Endothelial cell of umbilical vein (primary cell): ENCODE measurements around the gene A1BG. TPM values are rescaled to one million over a fixed set of nuclear protein-coding genes. Genes with fewer than 3 reads are reported as not detected.

Experiments
- BruUV-seq: library from RNA; stranded (reverse); fragments of 400-500 nt; replicated peaks from 2 replicates; lab custom pipeline; 2021; lab: Mats Ljungman, UMichigan
- CTCF ChIA-PET: fragments of 300-600, 350-600 bp; sonication (Branson Sonifier 250); formaldehyde crosslinking; loops from one replicate; lab custom pipeline; 2021; ENCODE audit warnings: antibody characterized with exemption, inconsistent platforms; lab: Charles Lee
- POLR2A ChIA-PET: fragments of 300-600, 350-600 bp; sonication (Branson Sonifier 250); formaldehyde crosslinking; loops from one replicate; lab custom pipeline; 2021; ENCODE audit warnings: antibody characterized with exemption, inconsistent platforms; lab: Charles Lee
- DNase-seq: peaks from one replicate; pipeline ENCODE4 v3.0.0-alpha.2; 2011; ENCODE audit warnings: low read depth, low spot score
- FAIRE-seq: peaks from 2 replicates; lab custom pipeline; 2011; peaks lifted over from hg19 to GRCh38; lab: Jason Lieb, UNC
- H2AFZ ChIP-seq: 2 replicates; pipeline ENCODE4 v1.6.0; 2012; ENCODE audit warnings: low read depth, low read length, control low read depth, inconsistent platforms
- H3K27ac ChIP-seq: 2 replicates; pipeline ENCODE4 v1.5.1; 2011; ENCODE audit warnings: low read depth, mild to moderate bottlenecking, control low read depth, low read length, moderate library complexity; ENCODE audit not compliant: insufficient read depth
- H3K27me3 ChIP-seq, 2 experiments: 2 replicates each; pipeline versions ENCODE4 v1.6.0 to v1.6.1; 2011; ENCODE audit warnings: low read length in 2 of 2, mixed read lengths in 1 of 2; ENCODE audit not compliant: control insufficient read depth in 2 of 2, insufficient read depth in 2 of 2
- H3K36me3 ChIP-seq, 2 experiments: 2 replicates in 1 of 2; 3 replicates in 1 of 2; pipeline ENCODE4 v1.5.1; 2011; ENCODE audit warnings: low read length in 2 of 2, mild to moderate bottlenecking in 1 of 2, moderate library complexity in 1 of 2; ENCODE audit not compliant: control insufficient read depth in 2 of 2, insufficient read depth in 2 of 2; ENCODE audit errors: extremely low read depth in 1 of 2
- H3K4me1 ChIP-seq: 3 replicates; pipeline ENCODE4 v1.5.1; 2011; ENCODE audit warnings: mild to moderate bottlenecking, low read length; ENCODE audit not compliant: control insufficient read depth, insufficient read depth; ENCODE audit errors: extremely low read depth
- H3K4me2 ChIP-seq: 2 replicates; pipeline ENCODE4 v1.6.1; 2011; ENCODE audit warnings: low read length, control low read depth, mixed read lengths; ENCODE audit not compliant: insufficient read depth
- H3K4me3 ChIP-seq, 3 experiments: fragments of 200-600 bp in 1 of 3; sonication (generic), shearing (Covaris generic) in 1 of 3; replicated peaks in 1 of 3; 2 replicates each; pipeline ENCODE4 v1.5.1; 2011 to 2016; ENCODE audit warnings: control low read depth in 3 of 3, low read length in 3 of 3, mild to moderate bottlenecking in 2 of 3, inconsistent platforms in 1 of 3, low read depth in 1 of 3, moderate library complexity in 1 of 3; ENCODE audit not compliant: insufficient read depth in 1 of 3
- H3K79me2 ChIP-seq: 2 replicates; pipeline ENCODE4 v1.6.0; 2012; ENCODE audit warnings: low read length, inconsistent platforms; ENCODE audit not compliant: control insufficient read depth, insufficient read depth
- H3K9ac ChIP-seq: replicated peaks from 2 replicates; pipeline ENCODE3; 2011; ENCODE audit warnings: low read length, control low read depth; ENCODE audit not compliant: insufficient read depth; ENCODE audit errors: extremely low read depth
- H3K9me1 ChIP-seq: replicated peaks from 3 replicates; pipeline ENCODE4 v1.6.0; 2011; ENCODE audit warnings: mild to moderate bottlenecking, low read length; ENCODE audit not compliant: control insufficient read depth, insufficient read depth; ENCODE audit errors: extremely low read depth
- H3K9me3 ChIP-seq: replicated peaks from 2 replicates; pipeline ENCODE4 v1.5.1; 2012; ENCODE audit warnings: low read length, inconsistent platforms; ENCODE audit not compliant: control insufficient read depth, insufficient read depth
- H4K20me1 ChIP-seq: replicated peaks from 2 replicates; pipeline ENCODE3; 2011; ENCODE audit warnings: mild to moderate bottlenecking, low read length; ENCODE audit not compliant: control insufficient read depth, insufficient read depth; ENCODE audit errors: extremely low read depth
- FOS ChIP-seq: IDR thresholded peaks from 2 replicates; pipeline ENCODE4 v1.6.1; 2011; ENCODE audit warnings: mild to moderate bottlenecking, low read length, moderate library complexity, borderline replicate concordance; ENCODE audit not compliant: insufficient read depth
- GATA2 ChIP-seq: IDR thresholded peaks from 2 replicates; pipeline ENCODE4 v1.7.0; 2011; ENCODE audit warnings: low read depth, mild to moderate bottlenecking, moderate library complexity, mixed read lengths, low read length; ENCODE audit not compliant: insufficient read length, insufficient read depth
- JUN ChIP-seq: IDR thresholded peaks from 2 replicates; pipeline ENCODE4 v1.6.1; 2011; ENCODE audit warnings: borderline replicate concordance, low read depth; ENCODE audit not compliant: insufficient read length, insufficient read depth
- MYC ChIP-seq: IDR thresholded peaks from one replicate; pipeline ENCODE4 v1.6.1; 2011; ENCODE audit warnings: mild to moderate bottlenecking, low read depth, low read length
- POLR2A ChIP-seq: IDR thresholded peaks from 2 replicates; pipeline ENCODE4 v1.6.1; 2012; ENCODE audit warnings: low read depth, mild to moderate bottlenecking, control low read depth, low read length
- POLR2AphosphoS5 ChIP-seq: IDR thresholded peaks from 2 replicates; pipeline ENCODE4 v1.6.1; 2012; ENCODE audit warnings: low read depth, mild to moderate bottlenecking, control low read depth, low read length, moderate library complexity; ENCODE audit not compliant: insufficient read depth
- dilution Hi-C: fragments of 300-500 bp; cut with MboI; formaldehyde crosslinking; loops from one replicate; pipeline ENCODE4 v1.15.0; 2019; ENCODE audit warnings: low sequenced_read_pairs; ENCODE audit not compliant: extremely low pct_ligation_motif_present
- intact Hi-C: fragments of 100-400 bp; cut with micrococcal nuclease; formaldehyde crosslinking; loops from one replicate; pipeline ENCODE4 v1.10.0; 2022
- polyA plus RNA-seq, 4 experiments: library from polyadenylated mRNA; depleted of rRNA in 3 of 4; stranded (reverse) in 3 of 4; unstranded in 1 of 4; fragments of >200 nt; gene quantifications; 2 replicates each; pipeline versions ENCODE4 v1.2.1 to v1.2.3, GENCODE V29; 2011 to 2012; ENCODE audit warnings: missing spikeins in 1 of 4
- total RNA-seq: library from RNA; stranded (reverse); gene quantifications from 2 replicates; pipeline ENCODE4 v1.2.3, GENCODE V29; 2021
- TF ChIP-seq, protein P1 (sequence below), 2 donors: IDR thresholded peaks; 1 replicate in 1 of 2; 2 replicates in 1 of 2; pipeline ENCODE4 v1.5.1; 2011; ENCODE audit warnings: low read length in 2 of 2, mild to moderate bottlenecking in 2 of 2, moderate library complexity in 2 of 2, control low read depth in 1 of 2, inconsistent platforms in 1 of 2, low read depth in 1 of 2; ENCODE audit not compliant: insufficient read depth in 1 of 2; ENCODE audit errors: extremely low read depth in 1 of 2

Gene A1BG
- total and polyA plus RNA-seq, 2 donors (not counting 3 experiments of a cell fraction or from before 2014, with no cell fraction given): 2.3 to 3.7 TPM

DNA sequence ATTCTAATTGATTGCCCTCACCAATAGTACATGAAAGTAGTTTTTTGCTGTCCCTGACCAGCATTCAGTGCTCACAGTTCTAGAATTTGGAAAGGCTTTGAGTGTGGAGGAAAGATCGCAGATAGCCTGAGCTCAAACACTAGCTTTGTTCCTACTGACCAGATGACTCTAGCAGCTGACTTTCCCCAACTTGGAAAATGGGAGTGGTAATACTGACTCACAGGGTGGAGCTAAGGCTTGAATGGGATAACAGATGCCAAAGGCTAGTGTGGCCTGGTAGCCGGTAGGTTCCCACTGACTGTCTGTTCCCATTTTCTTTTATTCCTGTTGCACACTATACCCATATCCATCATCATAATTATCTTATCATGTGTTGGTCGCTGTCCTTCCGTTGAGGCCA, 22.8 kb downstream of the A1BG start:
- POLR2A ChIA-PET: no interaction called here
- FAIRE-seq: peak; percentile 42
- DNase-seq: peak; percentile 22
- Histone ChIP-seq H2AFZ (no peak overlapping the region), H3K79me2 (peaks cover 16% of the 10 kb centered on the region), H3K36me3 (peaks cover 0 to 7% of the 10 kb centered on the region in 2 experiments), H4K20me1 (no peaks in the 10 kb centered on the region), H3K9ac (no peak overlapping the region), H3K27ac (no peak overlapping the region), H3K9me1 (no peaks in the 10 kb centered on the region), H3K4me2 (no peak overlapping the region), H3K27me3 (no peaks in the 10 kb centered on the region), H3K4me1 (peaks cover 12% of the 10 kb centered on the region), H3K4me3 (no peak overlapping the region), H3K9me3 (no peaks in the 10 kb centered on the region)
- CTCF ChIA-PET: no interaction called here
- TF ChIP-seq JUN (no peak), POLR2AphosphoS5 (no peak), FOS (no peak), GATA2 (no peak), MYC (no peak), POLR2A (no peak)
- TF ChIP-seq, protein P1, sequence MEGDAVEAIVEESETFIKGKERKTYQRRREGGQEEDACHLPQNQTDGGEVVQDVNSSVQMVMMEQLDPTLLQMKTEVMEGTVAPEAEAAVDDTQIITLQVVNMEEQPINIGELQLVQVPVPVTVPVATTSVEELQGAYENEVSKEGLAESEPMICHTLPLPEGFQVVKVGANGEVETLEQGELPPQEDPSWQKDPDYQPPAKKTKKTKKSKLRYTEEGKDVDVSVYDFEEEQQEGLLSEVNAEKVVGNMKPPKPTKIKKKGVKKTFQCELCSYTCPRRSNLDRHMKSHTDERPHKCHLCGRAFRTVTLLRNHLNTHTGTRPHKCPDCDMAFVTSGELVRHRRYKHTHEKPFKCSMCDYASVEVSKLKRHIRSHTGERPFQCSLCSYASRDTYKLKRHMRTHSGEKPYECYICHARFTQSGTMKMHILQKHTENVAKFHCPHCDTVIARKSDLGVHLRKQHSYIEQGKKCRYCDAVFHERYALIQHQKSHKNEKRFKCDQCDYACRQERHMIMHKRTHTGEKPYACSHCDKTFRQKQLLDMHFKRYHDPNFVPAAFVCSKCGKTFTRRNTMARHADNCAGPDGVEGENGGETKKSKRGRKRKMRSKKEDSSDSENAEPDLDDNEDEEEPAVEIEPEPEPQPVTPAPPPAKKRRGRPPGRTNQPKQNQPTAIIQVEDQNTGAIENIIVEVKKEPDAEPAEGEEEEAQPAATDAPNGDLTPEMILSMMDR (IDR thresholded peaks at IDR 0.05; ENCODE audit: extremely low read depth in 1 of 2, insufficient read depth in 1 of 2, low read depth in 1 of 2, low read length in 2 of 2): no peak
- intact Hi-C loops: no loop called here
- dilution Hi-C loops: no loop called here
- BruUV-seq: no TSS peak

DNA sequence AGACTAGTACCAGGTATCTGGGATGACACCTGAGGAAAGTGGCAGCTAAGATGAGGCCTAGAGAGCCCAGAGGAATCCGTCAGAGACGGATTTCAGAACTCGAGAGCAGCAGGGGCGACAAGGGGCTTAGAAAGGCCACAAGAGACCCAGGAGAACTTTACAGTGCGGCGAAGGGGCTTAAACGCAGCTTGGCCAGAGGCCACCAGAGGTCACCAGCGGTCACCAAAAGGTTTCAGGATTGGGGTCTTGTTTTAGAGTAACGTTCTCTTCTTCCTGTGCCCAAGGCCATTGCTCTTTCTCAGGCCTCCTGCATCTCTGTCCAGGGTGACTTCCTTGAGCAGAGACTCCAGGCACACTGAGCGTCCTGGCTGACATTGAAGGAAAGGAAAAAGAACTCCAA, 24.3 kb downstream of the A1BG start:
- Histone ChIP-seq H3K27ac (no peak overlapping the region), H4K20me1 (no peaks in the 10 kb centered on the region), H3K4me3 (no peak overlapping the region), H3K9me3 (no peaks in the 10 kb centered on the region), H3K79me2 (peaks cover 18% of the 10 kb centered on the region), H3K9ac (no peak overlapping the region), H3K9me1 (no peaks in the 10 kb centered on the region), H3K36me3 (no peaks in the 10 kb centered on the region), H2AFZ (no peak overlapping the region), H3K4me2 (no peak overlapping the region), H3K4me1 (peaks cover 12% of the 10 kb centered on the region), H3K27me3 (no peaks in the 10 kb centered on the region)
- TF ChIP-seq, protein P1 (IDR thresholded peaks at IDR 0.05; ENCODE audit: extremely low read depth in 1 of 2, insufficient read depth in 1 of 2, low read depth in 1 of 2, low read length in 2 of 2): peak in 1 of 2 donors; percentile 6
- TF ChIP-seq POLR2AphosphoS5: no peak
- dilution Hi-C loops (no loop called here), intact Hi-C loops (no loop called here)
- FAIRE-seq: no peak
- no TSS peak for BruUV-seq
- CTCF ChIA-PET: no interaction called here
- DNase-seq: no peak
- POLR2A ChIA-PET: no interaction called here
